ENCODE measurements around the gene HSD17B3. TPM values are rescaled to one million over a fixed set of nuclear protein-coding genes. Genes with fewer than 3 reads are reported as not detected.

Gene HSD17B3
- total RNA-seq, 2 experiments from 2014 or later, result 0.42 to 0.80 TPM

DNA sequence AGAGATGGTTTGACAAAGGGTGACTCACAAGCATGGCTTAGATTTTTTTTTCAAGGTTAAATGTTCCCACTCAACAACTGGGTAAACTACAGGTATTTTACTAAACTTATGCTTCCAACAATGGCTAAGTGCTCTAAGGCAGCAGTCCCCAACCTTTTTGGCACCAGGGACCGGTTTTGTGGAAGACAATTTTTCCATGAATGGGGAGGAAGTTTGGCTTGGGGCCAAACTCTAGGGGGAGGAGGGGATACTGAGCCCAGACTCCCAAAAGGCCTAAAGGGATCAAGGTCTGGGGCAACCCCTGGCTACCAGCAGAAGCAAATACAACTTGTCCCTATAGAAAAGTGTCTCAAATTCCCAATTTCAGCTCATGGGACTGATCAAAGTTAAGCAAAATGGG is 32.0 kb upstream of the HSD17B3 start:
- Histone ChIP-seq H3K4me1 (ENCODE audit: insufficient read depth, low read length) (no peaks in the 10 kb centered on the region), H3K4me3 (ENCODE audit: low read length) (no peak overlapping the region), H3K27me3 (ENCODE audit: control insufficient read depth in 1 of 2, insufficient read depth in 2 of 2, low read length in 2 of 2) (no peaks in the 10 kb centered on the region), H3K27ac (ENCODE audit: low read depth in 1 of 2, low read length in 2 of 2) (no peak overlapping the region), H3K9me3 (ENCODE audit: control insufficient read depth in 1 of 2, insufficient read depth in 1 of 2, low read length in 2 of 2) (no peaks in the 10 kb centered on the region), H3K36me3 (ENCODE audit: insufficient read depth, low read length) (no peaks in the 10 kb centered on the region)
- Mint-ChIP-seq H3K27me3 (no peaks in the 10 kb centered on the region), H3K4me3 (no peak overlapping the region), H3K4me1 (ENCODE audit: low read depth) (no peaks in the 10 kb centered on the region), H3K36me3 (ENCODE audit: low read depth) (no peaks in the 10 kb centered on the region), H3K27ac (no peak overlapping the region), H3K9me3 (no peaks in the 10 kb centered on the region)
- ATAC-seq (ENCODE audit: poor library complexity) (no peak), DNase-seq (no peak)
- intact Hi-C loops (cut with DNase I, micrococcal nuclease), result loop anchor here in 1 of 2 experiments (5.0 kb wide), 1 partner anchor 138 kb away; no protein-coding TSS in a partner anchor
- POLR2A ChIA-PET, result no interaction called here
- CTCF ChIA-PET, result interaction anchor here (0.6 kb wide), 1 partner anchor 11 kb away, joined by 4 read pairs; no protein-coding TSS in a partner anchor
- TF ChIP-seq, protein P1, sequence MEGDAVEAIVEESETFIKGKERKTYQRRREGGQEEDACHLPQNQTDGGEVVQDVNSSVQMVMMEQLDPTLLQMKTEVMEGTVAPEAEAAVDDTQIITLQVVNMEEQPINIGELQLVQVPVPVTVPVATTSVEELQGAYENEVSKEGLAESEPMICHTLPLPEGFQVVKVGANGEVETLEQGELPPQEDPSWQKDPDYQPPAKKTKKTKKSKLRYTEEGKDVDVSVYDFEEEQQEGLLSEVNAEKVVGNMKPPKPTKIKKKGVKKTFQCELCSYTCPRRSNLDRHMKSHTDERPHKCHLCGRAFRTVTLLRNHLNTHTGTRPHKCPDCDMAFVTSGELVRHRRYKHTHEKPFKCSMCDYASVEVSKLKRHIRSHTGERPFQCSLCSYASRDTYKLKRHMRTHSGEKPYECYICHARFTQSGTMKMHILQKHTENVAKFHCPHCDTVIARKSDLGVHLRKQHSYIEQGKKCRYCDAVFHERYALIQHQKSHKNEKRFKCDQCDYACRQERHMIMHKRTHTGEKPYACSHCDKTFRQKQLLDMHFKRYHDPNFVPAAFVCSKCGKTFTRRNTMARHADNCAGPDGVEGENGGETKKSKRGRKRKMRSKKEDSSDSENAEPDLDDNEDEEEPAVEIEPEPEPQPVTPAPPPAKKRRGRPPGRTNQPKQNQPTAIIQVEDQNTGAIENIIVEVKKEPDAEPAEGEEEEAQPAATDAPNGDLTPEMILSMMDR (IDR thresholded peaks at IDR 0.05), result no peak

- DNase-seq (no peak), ATAC-seq (ENCODE audit: poor library complexity) (no peak)
- no peak overlapping the region for H3K27ac Mint-ChIP-seq
- H3K4me3 ChIP-seq (ENCODE audit: low read length), result no peak overlapping the region
- H3K4me3 Mint-ChIP-seq, result no peak overlapping the region
- intact Hi-C loops (cut with DNase I, micrococcal nuclease), result loop anchor here in 1 of 2 experiments (5.0 kb wide), 1 partner anchor 141 kb away; no protein-coding TSS in a partner anchor
- H3K4me1 ChIP-seq (ENCODE audit: insufficient read depth, low read length), result no peaks in the 10 kb centered on the region
- TF ChIP-seq, protein P1 (IDR thresholded peaks at IDR 0.05), result no peak
- ChIA-PET POLR2A (no interaction called here), CTCF (no interaction called here)
- no peaks in the 10 kb centered on the region for H3K27me3 ChIP-seq (ENCODE audit: control insufficient read depth in 1 of 2, insufficient read depth in 2 of 2, low read length in 2 of 2)
- H3K9me3 ChIP-seq (ENCODE audit: control insufficient read depth in 1 of 2, insufficient read depth in 1 of 2, low read length in 2 of 2), result no peaks in the 10 kb centered on the region
- no peaks in the 10 kb centered on the region for H3K9me3 Mint-ChIP-seq
- no peaks in the 10 kb centered on the region for H3K36me3 ChIP-seq (ENCODE audit: insufficient read depth, low read length)
- no peaks in the 10 kb centered on the region for H3K36me3 Mint-ChIP-seq (ENCODE audit: low read depth)
- H3K4me1 Mint-ChIP-seq (ENCODE audit: low read depth), result no peaks in the 10 kb centered on the region
- H3K27ac ChIP-seq (ENCODE audit: low read depth in 1 of 2, low read length in 2 of 2), result no peak overlapping the region
- no peaks in the 10 kb centered on the region for H3K27me3 Mint-ChIP-seq
These were observed 29.4 kb upstream of the HSD17B3 start for GRCh38 chr9:96331236-96331947.

- intact Hi-C loops (cut with DNase I, micrococcal nuclease), result loop anchor here (1.0 to 10.0 kb wide), 9 partner anchors 84 to 339 kb away; partner anchors contain the start of gene HABP4 (in 2 of the 2)
- Mint-ChIP-seq H3K4me1 (ENCODE audit: low read depth) (no peaks in the 10 kb centered on the region), H3K27ac (no peak overlapping the region), H3K4me3 (no peak overlapping the region), H3K9me3 (no peaks in the 10 kb centered on the region), H3K27me3 (no peaks in the 10 kb centered on the region), H3K36me3 (ENCODE audit: low read depth) (no peaks in the 10 kb centered on the region)
- CTCF ChIA-PET, result interaction anchor here (0.5 to 1.7 kb wide), 15 partner anchors 9 to 347 kb away, joined by 3 to 14 read pairs (median 4); partner anchors contain the start of gene HABP4
- no peak overlapping the region for H3K27ac ChIP-seq (ENCODE audit: low read depth in 1 of 2, low read length in 2 of 2)
- no peaks in the 10 kb centered on the region for H3K4me1 ChIP-seq (ENCODE audit: insufficient read depth, low read length)
- DNase-seq, result peak in 12 of 14 experiments; percentile 5 to 75 (median 17)
- ATAC-seq (ENCODE audit: poor library complexity), result peak; percentile 76
- H3K4me3 ChIP-seq (ENCODE audit: low read length), result no peak overlapping the region
- TF ChIP-seq, protein P1 (IDR thresholded peaks at IDR 0.05), result peak; percentile 89
- POLR2A ChIA-PET, result interaction anchor here (1.0 to 1.7 kb wide), 3 partner anchors 71 to 122 kb away, joined by 3 to 7 read pairs (median 5); partner anchors contain the start of gene HABP4
- H3K27me3 ChIP-seq (ENCODE audit: control insufficient read depth in 1 of 2, insufficient read depth in 2 of 2, low read length in 2 of 2), result no peaks in the 10 kb centered on the region
- H3K36me3 ChIP-seq (ENCODE audit: insufficient read depth, low read length), result no peaks in the 10 kb centered on the region
- H3K9me3 ChIP-seq (ENCODE audit: control insufficient read depth in 1 of 2, insufficient read depth in 1 of 2, low read length in 2 of 2), result no peaks in the 10 kb centered on the region
These were observed 25.8 kb upstream of the HSD17B3 start for GRCh38 chr9:96327694-96328352.
